ENCODE measurements around the gene COX8C.

DNA sequence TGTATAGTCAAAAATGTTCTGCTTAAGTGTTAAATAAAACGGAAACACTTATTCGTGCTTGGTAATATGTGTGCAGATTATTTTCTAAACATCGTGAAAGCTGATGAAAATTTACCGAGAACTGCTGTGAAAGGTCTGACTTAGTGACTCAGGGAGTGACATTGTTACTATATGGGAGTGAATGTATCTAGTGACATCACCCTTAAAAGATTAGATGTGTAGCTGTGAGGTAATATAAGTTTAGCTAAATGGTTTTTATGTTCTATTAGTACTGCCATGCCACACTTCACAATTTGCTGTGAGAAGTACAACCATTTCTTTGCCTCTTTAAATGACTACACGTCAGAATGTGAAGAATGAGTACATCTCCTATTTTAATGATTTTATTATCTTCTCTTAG lies 1.3 kb downstream of the COX8C start:
- no peak for TF ChIP-seq EZH2 (IDR thresholded peaks at IDR 0.05)
- TF ChIP-seq POLR2AphosphoS5 (IDR thresholded peaks at IDR 0.05; ENCODE audit: borderline replicate concordance, low read depth, low read length): no peak
- no peak for TF ChIP-seq FOXP2 (optimal IDR thresholded peaks at IDR 0.05; ENCODE audit: control extremely low read depth, extremely low read length, insufficient read depth)
